ENCODE results near the gene SLMAP. TPM values are rescaled to one million over a fixed set of nuclear protein-coding genes. Genes with fewer than 3 reads are reported as not detected.

Gene SLMAP
- total RNA-seq, 4 donors from 2014 or later, result 49.5 to 56.0 (median 51.0) TPM

DNA sequence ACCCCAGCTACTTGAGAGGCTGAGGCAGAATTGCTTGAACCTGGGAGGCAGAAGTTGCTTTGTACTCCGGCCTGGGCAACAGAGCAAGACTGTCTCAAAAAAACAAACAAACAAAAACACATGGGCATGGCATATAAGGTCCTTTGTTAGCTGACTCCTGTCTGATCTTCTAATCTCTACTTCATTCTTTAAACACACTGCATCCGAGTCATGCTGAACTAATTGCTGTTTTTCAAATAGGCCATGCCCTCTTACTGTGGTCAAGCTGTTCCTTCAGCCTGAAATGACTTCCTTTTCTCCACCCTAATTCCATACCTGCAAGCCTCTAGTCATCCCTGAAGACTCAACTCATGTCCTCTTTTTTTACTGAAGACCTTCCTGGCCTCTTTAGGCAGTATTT is 22.3 kb upstream of the SLMAP start:
- intact Hi-C loops (cut with DNase I; ENCODE audit: low total_unique reads), result no loop called here
- TF ChIP-seq POLR2A (IDR thresholded peaks at IDR 0.05) (no peak), CTCF (IDR thresholded peaks at IDR 0.05) (no peak)
- no peak for DNase-seq (ENCODE audit: low spot score in 2 of 2)
- WGBS, 2 donors, result 86 to 90% methylated on average over 2 of the region's 2 CpGs
- H3K4me3 ChIP-seq (ENCODE audit: low read depth, poor library complexity, severe bottlenecking), result no peak overlapping the region

DNA sequence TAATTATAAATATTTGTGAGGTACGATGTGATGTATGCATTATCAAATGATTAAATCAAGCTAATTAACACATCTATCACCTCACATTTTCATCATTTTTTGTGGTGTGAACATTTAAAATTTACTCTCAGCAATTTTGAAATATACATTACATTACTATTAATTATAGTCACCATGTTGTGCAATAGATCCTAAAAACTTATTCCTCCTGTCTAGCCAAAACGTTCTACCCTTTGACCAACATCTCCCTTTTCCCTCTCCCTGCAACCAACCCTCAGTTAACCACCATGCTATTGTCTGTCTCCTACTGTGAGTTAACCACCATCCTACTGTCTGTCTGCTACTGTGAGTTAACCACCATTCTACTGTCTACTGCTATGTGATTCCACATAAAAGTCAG is 20.7 kb upstream of the SLMAP start:
- WGBS, 2 donors, result 74 to 81% methylated on average over 2 of the region's 2 CpGs
- no peak for TF ChIP-seq POLR2A (IDR thresholded peaks at IDR 0.05)
- no peak for TF ChIP-seq CTCF (IDR thresholded peaks at IDR 0.05)
- intact Hi-C loops (cut with DNase I; ENCODE audit: low total_unique reads), result no loop called here
- DNase-seq (ENCODE audit: low spot score in 2 of 2), result no peak
- no peak overlapping the region for H3K4me3 ChIP-seq (ENCODE audit: low read depth, poor library complexity, severe bottlenecking)

GRCh38 chr3:57737840-57738239 is 18.3 kb upstream of the SLMAP start:
- 81 to 96% methylated on average over 7 of the region's 7 CpGs for WGBS, 2 donors
- intact Hi-C loops (cut with DNase I; ENCODE audit: low total_unique reads), result no loop called here
- TF ChIP-seq CTCF (IDR thresholded peaks at IDR 0.05) (no peak), POLR2A (IDR thresholded peaks at IDR 0.05) (no peak)
- no peak overlapping the region for H3K4me3 ChIP-seq (ENCODE audit: low read depth, poor library complexity, severe bottlenecking)
- no peak for DNase-seq (ENCODE audit: low spot score in 2 of 2)

DNA sequence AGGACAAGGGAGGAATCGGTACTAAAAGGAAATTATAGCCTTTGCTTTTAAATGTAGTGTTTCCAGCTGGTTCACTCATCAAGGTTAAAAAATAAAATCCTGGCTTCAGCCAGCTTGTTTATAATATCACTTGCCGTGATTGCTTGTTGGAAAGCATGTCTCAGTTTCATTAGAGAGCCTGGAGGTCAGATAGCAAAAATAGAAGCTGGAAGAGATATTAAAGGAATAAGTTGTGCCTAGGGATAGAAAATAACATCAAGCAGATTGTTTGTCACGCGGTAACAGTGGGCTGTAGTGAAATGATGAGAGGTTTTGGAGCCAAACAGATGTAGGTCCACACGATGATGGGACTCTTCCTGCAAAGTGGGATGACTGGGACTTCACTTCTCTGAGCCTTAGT is 17.7 kb upstream of the SLMAP start:
- TF ChIP-seq CTCF (IDR thresholded peaks at IDR 0.05) (no peak), POLR2A (IDR thresholded peaks at IDR 0.05) (no peak)
- WGBS, 2 donors, result 38 to 45% methylated on average over 5 of the region's 5 CpGs
- intact Hi-C loops (cut with DNase I; ENCODE audit: low total_unique reads), result no loop called here

DNA sequence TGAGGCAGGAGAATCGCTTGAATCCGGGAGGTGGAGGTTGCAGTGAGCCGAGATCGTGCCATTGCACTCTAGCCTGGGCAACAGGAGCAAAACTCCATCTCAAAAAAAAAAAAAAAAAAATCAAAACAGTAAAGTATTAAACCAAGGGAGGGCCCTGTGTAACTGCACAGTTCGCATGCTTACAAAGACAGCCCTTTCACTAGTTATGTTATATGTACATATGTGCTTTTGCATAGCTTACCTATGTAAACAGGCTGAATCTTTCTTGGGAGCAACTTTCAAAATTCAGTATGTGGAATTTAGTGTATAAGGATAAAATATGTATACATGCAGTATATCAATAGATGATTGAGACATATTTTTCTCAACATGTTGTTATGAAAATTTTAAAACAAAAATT is 16.1 kb upstream of the SLMAP start:
- intact Hi-C loops (cut with DNase I; ENCODE audit: low total_unique reads), result no loop called here
- WGBS, 2 donors, result 95 to 96% methylated on average over 5 of the region's 5 CpGs
- TF ChIP-seq CTCF (IDR thresholded peaks at IDR 0.05) (no peak), POLR2A (IDR thresholded peaks at IDR 0.05) (no peak)
- DNase-seq (ENCODE audit: low spot score in 2 of 2), result no peak
- H3K4me3 ChIP-seq (ENCODE audit: low read depth, poor library complexity, severe bottlenecking), result no peak overlapping the region

More for the DNA sequence above, 17.7 kb upstream of the SLMAP start:
- no peak overlapping the region for H3K4me3 ChIP-seq (ENCODE audit: low read depth, poor library complexity, severe bottlenecking)
- DNase-seq (ENCODE audit: low spot score in 2 of 2), result no peak

DNA sequence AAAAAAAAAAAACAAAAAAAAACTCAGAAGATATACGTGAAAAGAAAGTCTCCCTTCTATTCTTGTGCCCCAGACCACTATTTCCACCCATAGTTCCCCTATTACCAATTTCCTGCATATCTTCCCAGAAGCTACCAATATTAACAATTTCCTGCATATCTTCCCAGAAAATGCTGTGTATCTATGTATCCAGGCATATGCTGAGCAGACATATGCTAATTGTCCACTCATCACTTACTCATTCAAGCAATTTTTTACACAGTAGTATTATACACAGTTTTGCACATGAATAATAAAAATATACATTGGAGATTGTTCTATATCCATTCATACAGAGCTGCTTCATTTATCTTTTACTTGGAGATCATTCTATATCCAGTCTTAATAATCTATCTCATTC is 12.6 kb upstream of the SLMAP start:
- TF ChIP-seq POLR2A (IDR thresholded peaks at IDR 0.05), result no peak
- no peak for TF ChIP-seq CTCF (IDR thresholded peaks at IDR 0.05)
- no peak overlapping the region for H3K4me3 ChIP-seq (ENCODE audit: low read depth, poor library complexity, severe bottlenecking)
- DNase-seq (ENCODE audit: low spot score in 2 of 2), result no peak
- WGBS, 2 donors, result 72 to 88% methylated on average over 1 of the region's 1 CpG
- intact Hi-C loops (cut with DNase I; ENCODE audit: low total_unique reads), result no loop called here

All from lower leg skin (tissue), 4 donors.